CD4-positive, alpha-beta T cell (primary cell): ENCODE data around the gene SPINK2. TPM values are rescaled to one million over a fixed set of nuclear protein-coding genes. Genes with fewer than 3 reads are reported as not detected.

Experiments
- ATAC-seq: fragments of 200-7000 bp; cut with Tn5 transposase; one replicate; pipeline ENCODE4 v1.10.0; 2022; ENCODE audit warnings: mild to moderate bottlenecking; ENCODE audit not compliant: poor library complexity
- CTCF ChIA-PET: fragments of 350-600 bp; sonication (Branson Sonifier 250); formaldehyde crosslinking; loops from one replicate; lab custom pipeline; 2021; ENCODE audit warnings: antibody characterized with exemption, inconsistent platforms; lab: Charles Lee
- POLR2A ChIA-PET: fragments of 350-600 bp; sonication (Branson Sonifier 250); formaldehyde crosslinking; loops from one replicate; lab custom pipeline; 2021; ENCODE audit warnings: antibody characterized with exemption, inconsistent platforms; lab: Charles Lee
- DNase-seq, 14 experiments: peaks; one replicate each; pipeline ENCODE4 v3.0.0-alpha.2; 2013 to 2020; ENCODE audit warnings: mixed read lengths in 2 of 14
- H3K27ac ChIP-seq, 2 donors: one replicate each; pipeline versions ENCODE4 v1.5.1 to v1.7.0; 2013; ENCODE audit warnings: low read length in 2 of 2, low read depth in 1 of 2, mild to moderate bottlenecking in 1 of 2
- H3K27me3 ChIP-seq, 2 experiments: 1 replicate in 1 of 2; 2 replicates in 1 of 2; pipeline versions ENCODE4 v1.6.1 to v1.7.0; 2013; ENCODE audit warnings: low read length in 2 of 2, control low read depth in 1 of 2, mild to moderate bottlenecking in 1 of 2, moderate library complexity in 1 of 2; ENCODE audit not compliant: insufficient read depth in 2 of 2, control insufficient read depth in 1 of 2
- H3K36me3 ChIP-seq: one replicate; pipeline ENCODE4 v1.6.1; 2013; ENCODE audit warnings: low read length, control low read depth; ENCODE audit not compliant: insufficient read depth
- H3K4me1 ChIP-seq: one replicate; pipeline ENCODE4 v1.6.1; 2013; ENCODE audit warnings: low read length, control low read depth; ENCODE audit not compliant: insufficient read depth
- H3K4me3 ChIP-seq: one replicate; pipeline ENCODE4 v1.5.1; 2013; ENCODE audit warnings: mild to moderate bottlenecking, low read length, moderate library complexity
- H3K9me3 ChIP-seq, 2 experiments: 1 replicate in 1 of 2; 2 replicates in 1 of 2; pipeline versions ENCODE4 v1.6.1 to v1.7.0; 2013; ENCODE audit warnings: low read length in 2 of 2, mild to moderate bottlenecking in 2 of 2, control low read depth in 1 of 2, moderate library complexity in 1 of 2; ENCODE audit not compliant: control insufficient read depth in 1 of 2, insufficient read depth in 1 of 2
- H3K27ac Mint-ChIP-seq: one replicate; pipeline ENCODE4 v1.8.0; 2020; ENCODE audit warnings: mixed read lengths
- H3K27me3 Mint-ChIP-seq: one replicate; pipeline ENCODE4 v1.8.0; 2021; ENCODE audit warnings: mixed read lengths
- H3K36me3 Mint-ChIP-seq: one replicate; pipeline ENCODE4 v1.8.0; 2021; ENCODE audit warnings: low read depth, mixed read lengths
- H3K4me1 Mint-ChIP-seq: one replicate; pipeline ENCODE4 v1.8.0; 2021; ENCODE audit warnings: low read depth, mixed read lengths
- H3K4me3 Mint-ChIP-seq: one replicate; pipeline ENCODE4 v1.8.0; 2020; ENCODE audit warnings: mild to moderate bottlenecking, mixed read lengths
- H3K9me3 Mint-ChIP-seq: one replicate; pipeline ENCODE4 v1.8.0; 2020; ENCODE audit warnings: mixed read lengths
- intact Hi-C, 2 experiments: fragments of 100-400 bp; cut with DNase I in 1 of 2; cut with micrococcal nuclease in 1 of 2; formaldehyde crosslinking; loops; one replicate each; pipeline versions ENCODE4 v1.15.1 to v1.9.0; 2023 to 2025; cut with DNase I, micrococcal nuclease
- total RNA-seq, 174 experiments: library from RNA in 2 of 174; stranded (reverse) in 2 of 174; gene quantifications; one replicate each; pipeline ENCODE4 v1.2.3 and lab custom pipeline; 2021 to 2026
- TF ChIP-seq, protein P1 (sequence below): fragments of 200-600 bp; IDR thresholded peaks from one replicate; pipeline ENCODE4 v1.8.0; 2022; ENCODE audit warnings: antibody characterized with exemption, mild to moderate bottlenecking

SPINK2 gene
- total RNA-seq, 2 experiments from 2014 or later: 4.0 to 5.2 TPM

DNA sequence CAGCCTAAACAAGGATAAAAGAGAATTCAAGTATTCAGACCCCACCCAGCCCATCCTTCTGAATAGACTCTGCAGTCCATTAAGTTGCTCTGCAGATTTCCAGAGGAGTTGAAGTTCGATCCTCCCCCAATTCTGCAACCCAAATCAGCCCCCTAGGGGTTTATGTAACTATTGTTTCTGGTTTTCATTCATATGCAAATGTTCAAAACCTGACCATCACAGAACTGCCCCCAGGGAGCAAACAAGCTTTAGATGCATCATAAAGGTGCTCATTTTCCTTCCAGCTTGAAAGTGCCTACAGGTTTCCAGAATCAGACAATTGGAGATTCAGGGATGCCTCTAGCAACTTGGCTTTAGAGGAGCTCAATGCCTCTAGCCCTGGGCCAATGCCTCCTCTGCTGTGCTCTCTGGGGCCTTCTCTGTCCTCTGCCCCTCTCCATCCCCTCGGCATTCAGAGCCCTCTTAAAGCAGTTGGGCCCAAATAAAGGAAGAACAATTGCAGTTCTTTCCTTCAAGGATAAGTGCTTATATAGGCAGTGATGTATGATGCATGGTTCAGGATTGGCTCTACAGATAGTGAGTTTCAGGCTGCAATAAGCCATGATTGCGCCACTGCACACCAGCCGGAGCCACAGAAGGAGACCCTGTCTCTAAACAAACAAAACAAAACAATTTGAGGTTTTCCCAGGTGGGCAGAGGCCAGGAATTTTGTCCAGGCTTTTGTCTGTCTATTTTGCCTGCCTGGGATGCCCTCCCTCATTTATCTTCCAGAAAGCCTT, 23.5 kb upstream of the SPINK2 start:
- Histone ChIP-seq H3K4me1 (no peaks in the 10 kb centered on the region), H3K4me3 (no peak overlapping the region), H3K27ac (no peak overlapping the region), H3K9me3 (no peaks in the 10 kb centered on the region), H3K27me3 (no peaks in the 10 kb centered on the region), H3K36me3 (no peaks in the 10 kb centered on the region)
- Mint-ChIP-seq H3K36me3 (no peaks in the 10 kb centered on the region), H3K4me1 (no peaks in the 10 kb centered on the region), H3K27ac (no peak overlapping the region), H3K4me3 (no peak overlapping the region), H3K27me3 (no peaks in the 10 kb centered on the region), H3K9me3 (no peaks in the 10 kb centered on the region)
- POLR2A ChIA-PET: no interaction called here
- TF ChIP-seq, protein P1, sequence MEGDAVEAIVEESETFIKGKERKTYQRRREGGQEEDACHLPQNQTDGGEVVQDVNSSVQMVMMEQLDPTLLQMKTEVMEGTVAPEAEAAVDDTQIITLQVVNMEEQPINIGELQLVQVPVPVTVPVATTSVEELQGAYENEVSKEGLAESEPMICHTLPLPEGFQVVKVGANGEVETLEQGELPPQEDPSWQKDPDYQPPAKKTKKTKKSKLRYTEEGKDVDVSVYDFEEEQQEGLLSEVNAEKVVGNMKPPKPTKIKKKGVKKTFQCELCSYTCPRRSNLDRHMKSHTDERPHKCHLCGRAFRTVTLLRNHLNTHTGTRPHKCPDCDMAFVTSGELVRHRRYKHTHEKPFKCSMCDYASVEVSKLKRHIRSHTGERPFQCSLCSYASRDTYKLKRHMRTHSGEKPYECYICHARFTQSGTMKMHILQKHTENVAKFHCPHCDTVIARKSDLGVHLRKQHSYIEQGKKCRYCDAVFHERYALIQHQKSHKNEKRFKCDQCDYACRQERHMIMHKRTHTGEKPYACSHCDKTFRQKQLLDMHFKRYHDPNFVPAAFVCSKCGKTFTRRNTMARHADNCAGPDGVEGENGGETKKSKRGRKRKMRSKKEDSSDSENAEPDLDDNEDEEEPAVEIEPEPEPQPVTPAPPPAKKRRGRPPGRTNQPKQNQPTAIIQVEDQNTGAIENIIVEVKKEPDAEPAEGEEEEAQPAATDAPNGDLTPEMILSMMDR: no peak
- intact Hi-C loops: no loop called here
- CTCF ChIA-PET: no interaction called here
- ATAC-seq: no peak
- DNase-seq: no peak

DNA sequence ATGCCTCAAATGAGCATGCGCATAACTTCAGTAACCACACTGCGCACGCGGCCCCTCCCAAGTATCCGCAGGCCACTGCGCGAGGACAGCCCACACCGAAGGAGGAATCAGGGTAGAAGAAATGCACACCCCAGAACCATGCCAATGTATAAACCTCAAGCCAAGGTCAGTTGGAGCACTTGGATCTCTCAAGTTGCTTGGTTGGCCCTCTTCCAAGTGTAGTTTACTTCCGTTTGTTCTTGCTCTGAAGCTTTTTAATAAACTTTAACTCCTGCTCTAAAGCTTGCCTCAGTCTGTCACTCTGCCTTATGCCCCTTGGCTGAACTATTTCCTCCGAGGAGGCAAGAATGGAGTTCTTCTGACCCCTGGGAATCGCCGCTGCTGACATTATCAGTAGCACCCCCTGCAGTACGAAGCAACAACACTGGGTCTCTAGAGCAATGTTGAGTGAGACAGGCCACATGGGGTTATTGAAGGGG, 22.0 kb upstream of the SPINK2 start:
- Mint-ChIP-seq H3K27me3 (no peaks in the 10 kb centered on the region), H3K27ac (no peak overlapping the region)
- ATAC-seq: no peak

DNA sequence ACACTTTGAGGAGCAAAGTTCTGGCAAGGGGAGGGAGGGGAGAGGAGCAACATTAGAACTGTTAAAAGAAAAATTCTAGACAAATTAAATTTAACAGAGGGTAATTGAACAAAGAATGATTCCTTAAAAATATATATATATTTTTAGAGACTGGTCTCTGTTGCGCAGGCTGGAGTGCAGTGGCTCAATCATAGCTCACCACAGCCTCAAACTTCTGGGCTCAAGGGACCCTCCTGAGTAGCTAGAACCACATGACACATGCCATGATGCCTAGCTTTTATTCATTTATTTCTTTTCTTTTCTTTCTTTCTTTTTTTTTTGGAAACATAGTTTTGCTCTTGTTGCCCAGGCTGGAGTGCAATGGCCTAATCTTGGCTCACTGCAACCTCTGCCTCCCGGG, 19.1 kb upstream of the SPINK2 start:
- POLR2A ChIA-PET: no interaction called here

More for the DNA sequence above, 22.0 kb upstream of the SPINK2 start:
- H3K9me3 Mint-ChIP-seq: no peaks in the 10 kb centered on the region
- no peaks in the 10 kb centered on the region for H3K4me1 Mint-ChIP-seq
- TF ChIP-seq, protein P1: no peak
- H3K27me3 ChIP-seq: no peaks in the 10 kb centered on the region
- H3K4me3 Mint-ChIP-seq: no peak overlapping the region
- no peak overlapping the region for H3K27ac ChIP-seq
- H3K4me3 ChIP-seq: no peak overlapping the region
- ChIA-PET CTCF (no interaction called here), POLR2A (no interaction called here)
- H3K36me3 ChIP-seq: no peaks in the 10 kb centered on the region
- DNase-seq: no peak
- no peaks in the 10 kb centered on the region for H3K36me3 Mint-ChIP-seq
- intact Hi-C loops: no loop called here
- no peaks in the 10 kb centered on the region for H3K4me1 ChIP-seq
- H3K9me3 ChIP-seq: no peaks in the 10 kb centered on the region

More for the DNA sequence above, 19.1 kb upstream of the SPINK2 start:
- intact Hi-C loops: no loop called here
- Mint-ChIP-seq H3K4me3 (no peak overlapping the region), H3K27ac (no peak overlapping the region), H3K27me3 (no peaks in the 10 kb centered on the region), H3K36me3 (no peaks in the 10 kb centered on the region), H3K4me1 (peaks cover 10% of the 10 kb centered on the region), H3K9me3 (no peaks in the 10 kb centered on the region)
- Histone ChIP-seq H3K4me1 (no peaks in the 10 kb centered on the region), H3K9me3 (no peaks in the 10 kb centered on the region), H3K27me3 (no peaks in the 10 kb centered on the region), H3K27ac (no peak overlapping the region), H3K36me3 (no peaks in the 10 kb centered on the region), H3K4me3 (no peak overlapping the region)
- ATAC-seq (no peak), DNase-seq (no peak)
- CTCF ChIA-PET: no interaction called here
- TF ChIP-seq, protein P1: no peak
